IMR-90 (cell line): ENCODE measurements around the gene THADA. TPM values are rescaled to one million over a fixed set of nuclear protein-coding genes. Genes with fewer than 3 reads are reported as not detected.

Experiments used
- ATAC-seq: fragments of 200-7000 bp; cut with Tn5 transposase; 2 replicates; pipeline ENCODE4 v1.9.1; 2020; ENCODE audit warnings: low read depth, mild to moderate bottlenecking, moderate library complexity
- BruUV-seq: library from RNA; stranded (reverse); fragments of 400-500 nt; replicated peaks from 2 replicates; lab custom pipeline; 2021; lab: Mats Ljungman, UMichigan
- CTCF ChIA-PET: fragments of 300-600 bp; formaldehyde crosslinking; extraction: SDS; loops from one replicate; lab custom pipeline; 2021; ENCODE audit warnings: antibody characterized with exemption; lab: Yijun Ruan, JAX
- POLR2A ChIA-PET: fragments of 300-600 bp; sonication (Branson Sonifier 250); formaldehyde crosslinking; loops from one replicate; lab custom pipeline; 2022; ENCODE audit warnings: antibody characterized with exemption; ENCODE audit not compliant: unreplicated experiment; lab: Charles Lee
- DNase-seq: peaks from one replicate; pipeline ENCODE4 v3.0.0; 2013
- H2AFZ ChIP-seq: replicated peaks from 2 replicates; pipeline ENCODE3; 2013; ENCODE audit warnings: low read length, mild to moderate bottlenecking; ENCODE audit not compliant: poor library complexity
- H2AK5ac ChIP-seq: 2 replicates; pipeline ENCODE4 v1.6.1; 2013; ENCODE audit warnings: low read depth, low read length, inconsistent platforms
- H2AK9ac ChIP-seq: replicated peaks from 2 replicates; pipeline ENCODE3; 2013; ENCODE audit warnings: mild to moderate bottlenecking, low read depth, low read length, moderate library complexity; ENCODE audit not compliant: poor library complexity
- H2BK120ac ChIP-seq: 2 replicates; pipeline ENCODE4 v1.6.1; 2013; ENCODE audit warnings: low read depth, low read length, inconsistent platforms
- H2BK15ac ChIP-seq: 3 replicates; pipeline ENCODE4 v1.6.1; 2013; ENCODE audit warnings: low read depth, low read length, inconsistent platforms
- H2BK20ac ChIP-seq: 2 replicates; pipeline ENCODE4 v1.6.1; 2013; ENCODE audit warnings: low read depth, mild to moderate bottlenecking, inconsistent platforms, low read length, moderate library complexity
- H2BK5ac ChIP-seq: 2 replicates; pipeline ENCODE4 v1.6.1; 2013; ENCODE audit warnings: mild to moderate bottlenecking, low read depth, low read length, inconsistent platforms; ENCODE audit not compliant: poor library complexity, severe bottlenecking
- H3K14ac ChIP-seq: replicated peaks from 2 replicates; pipeline ENCODE4 v1.6.1; 2013; ENCODE audit warnings: low read depth, low read length, inconsistent platforms
- H3K18ac ChIP-seq: 2 replicates; pipeline ENCODE4 v1.6.1; 2013; ENCODE audit warnings: low read depth, low read length, control low read depth
- H3K23ac ChIP-seq: 2 replicates; pipeline ENCODE4 v1.6.1; 2013; ENCODE audit warnings: low read depth, low read length, inconsistent platforms
- H3K27ac ChIP-seq: 2 replicates; pipeline ENCODE4 v1.5.1; 2013; ENCODE audit warnings: mild to moderate bottlenecking, control low read depth, low read length; ENCODE audit not compliant: insufficient read depth
- H3K27me3 ChIP-seq: 2 replicates; pipeline ENCODE4 v1.6.1; 2013; ENCODE audit warnings: low read length; ENCODE audit not compliant: control insufficient read depth, insufficient read depth
- H3K36me3 ChIP-seq: 2 replicates; pipeline ENCODE4 v1.6.1; 2013; ENCODE audit warnings: low read length, mixed read lengths; ENCODE audit not compliant: control insufficient read depth, insufficient read depth
- H3K4ac ChIP-seq: 2 replicates; pipeline ENCODE4 v1.6.1; 2013; ENCODE audit warnings: low read depth, low read length, inconsistent platforms
- H3K4me1 ChIP-seq: 2 replicates; pipeline ENCODE4 v1.6.1; 2013; ENCODE audit warnings: low read length, mixed read lengths; ENCODE audit not compliant: control insufficient read depth, insufficient read depth
- H3K4me2 ChIP-seq: 2 replicates; pipeline ENCODE4 v1.6.1; 2013; ENCODE audit warnings: low read depth, mild to moderate bottlenecking, control low read depth, low read length, moderate library complexity
- H3K4me3 ChIP-seq: 2 replicates; pipeline ENCODE4 v1.5.1; 2013; ENCODE audit warnings: low read depth, mild to moderate bottlenecking, control low read depth, low read length, moderate library complexity; ENCODE audit not compliant: insufficient read depth
- H3K56ac ChIP-seq: 2 replicates; pipeline ENCODE4 v1.6.1; 2013; ENCODE audit warnings: low read length, inconsistent platforms; ENCODE audit not compliant: insufficient read depth; ENCODE audit errors: extremely low read depth
- H3K79me1 ChIP-seq, 2 experiments: 2 replicates each; pipeline ENCODE4 v1.6.1; 2013; ENCODE audit warnings: low read length in 2 of 2, inconsistent platforms in 1 of 2, low read depth in 1 of 2
- H3K9ac ChIP-seq: 2 replicates; pipeline ENCODE4 v1.6.1; 2013; ENCODE audit warnings: low read depth, low read length, control low read depth
- H3K9me1 ChIP-seq: 2 replicates; pipeline ENCODE4 v1.6.1; 2013; ENCODE audit warnings: low read length, inconsistent platforms; ENCODE audit not compliant: insufficient read depth
- H3K9me3 ChIP-seq: 2 replicates; pipeline ENCODE4 v1.6.1; 2013; ENCODE audit warnings: low read length; ENCODE audit not compliant: control insufficient read depth, insufficient read depth
- H4K20me1 ChIP-seq: 2 replicates; pipeline ENCODE4 v1.6.1; 2013; ENCODE audit warnings: low read length, inconsistent platforms; ENCODE audit not compliant: insufficient read depth
- H4K5ac ChIP-seq: 2 replicates; pipeline ENCODE4 v1.6.1; 2013; ENCODE audit warnings: mild to moderate bottlenecking, low read depth, low read length, control low read depth
- H4K8ac ChIP-seq, 2 experiments: 2 replicates each; pipeline ENCODE4 v1.6.1; 2013; ENCODE audit warnings: low read depth in 2 of 2, low read length in 2 of 2, control low read depth in 1 of 2, inconsistent platforms in 1 of 2
- H4K91ac ChIP-seq: 2 replicates; pipeline ENCODE4 v1.6.1; 2013; ENCODE audit warnings: low read depth, low read length, inconsistent platforms; ENCODE audit not compliant: insufficient read depth
- BHLHE40 ChIP-seq: fragments of 150-350 bp; IDR thresholded peaks from 2 replicates; pipeline ENCODE4 v1.6.1; 2016; ENCODE audit warnings: mild to moderate bottlenecking, low read depth, low read length
- CHD1 ChIP-seq: IDR thresholded peaks from 2 replicates; pipeline ENCODE4 v1.6.1; 2012; ENCODE audit warnings: low read depth, low read length, improper control_type of control experiment
- CTCF ChIP-seq: conservative IDR thresholded peaks from 2 replicates; pipeline ENCODE4 v1.5.1; 2012; ENCODE audit warnings: mild to moderate bottlenecking, low read depth, low read length, improper control_type of control experiment
- FOS ChIP-seq: fragments of 150-350 bp; IDR thresholded peaks from 2 replicates; pipeline ENCODE4 v1.6.1; 2016; ENCODE audit warnings: low read depth, low read length
- MAFK ChIP-seq: IDR thresholded peaks from 2 replicates; pipeline ENCODE4 v1.6.1; 2012; ENCODE audit warnings: low read depth, low read length, improper control_type of control experiment
- MAZ ChIP-seq: IDR thresholded peaks from 2 replicates; pipeline ENCODE4 v1.6.1; 2012; ENCODE audit warnings: low read depth, mild to moderate bottlenecking, low read length, improper control_type of control experiment, moderate library complexity, borderline replicate concordance
- MXI1 ChIP-seq: IDR thresholded peaks from 2 replicates; pipeline ENCODE4 v1.6.1; 2012; ENCODE audit warnings: low read depth, mild to moderate bottlenecking, low read length, moderate library complexity, borderline replicate concordance
- NFE2L2 ChIP-seq: fragments of 150-350 bp; IDR thresholded peaks from 2 replicates; pipeline ENCODE4 v1.6.1; 2016; ENCODE audit warnings: low read depth, mild to moderate bottlenecking, low read length
- POLR2A ChIP-seq: IDR thresholded peaks from 2 replicates; pipeline ENCODE4 v1.6.1; 2012; ENCODE audit warnings: mild to moderate bottlenecking, low read depth, low read length
- RAD21 ChIP-seq: IDR thresholded peaks from 2 replicates; pipeline ENCODE4 v1.6.1; 2012; ENCODE audit warnings: low read length, improper control_type of control experiment
- RFX5 ChIP-seq: IDR thresholded peaks from 2 replicates; pipeline ENCODE4 v1.8.0; 2012; ENCODE audit warnings: low read depth, mild to moderate bottlenecking, low read length, moderate library complexity
- SMC3 ChIP-seq: fragments of 150-350 bp; IDR thresholded peaks from 2 replicates; pipeline ENCODE4 v1.6.1; 2016; ENCODE audit warnings: low read depth, mild to moderate bottlenecking, antibody characterized with exemption, low read length, moderate library complexity
- USF2 ChIP-seq: fragments of 150-350 bp; IDR thresholded peaks from 2 replicates; pipeline ENCODE4 v1.6.1; 2017; ENCODE audit warnings: mild to moderate bottlenecking, antibody characterized with exemption, low read length, low read depth
- WGBS, 2 experiments: methylation state at CpG; one replicate each; pipeline versions ENCODE4 v1.1.5 to v1.1.7; 2013; ENCODE audit warnings: missing lambda C conversion rate in 2 of 2; ENCODE audit not compliant: insufficient read length in 1 of 2; ENCODE audit errors: extremely low coverage in 2 of 2; 5-methylcytosine and 5-hydroxymethylcytosine counted together
- dilution Hi-C: fragments of 300-500 bp; cut with HindIII; formaldehyde crosslinking; loops from one replicate; pipeline ENCODE4 v1.14.3; 2018; ENCODE audit warnings: low sequenced_read_pairs; ENCODE audit not compliant: unreplicated experiment
- in situ Hi-C: fragments of 300-500 bp; cut with MboI; formaldehyde crosslinking; loops from 3 replicates; pipeline ENCODE4 v1.14.3; 2019; ENCODE audit warnings: low sequenced_read_pairs, inconsistent platforms, mixed read lengths
- intact Hi-C: fragments of 100-400 bp; cut with micrococcal nuclease; formaldehyde crosslinking; loops from 2 replicates; pipeline ENCODE4 v1.10.0; 2022
- polyA plus RNA-seq, 3 experiments: library from polyadenylated mRNA; depleted of rRNA; stranded (reverse); fragments of >200 nt; gene quantifications; 2 replicates each; pipeline ENCODE4 v1.2.3, GENCODE V29; 2012; ENCODE audit warnings: low replicate concordance in 1 of 3
- total RNA-seq: library from RNA; depleted of rRNA; stranded (reverse); fragments of >200 nt; gene quantifications from 2 replicates; pipeline ENCODE4 v1.2.3, GENCODE V29; 2012

Gene THADA
- total and polyA plus RNA-seq, 2 of the 4 experiments (the other 2 are of a cell fraction): 10.5 to 21.3 TPM

- no peak overlapping the region for H2BK20ac ChIP-seq
- no TSS peak for BruUV-seq
- H3K27me3 ChIP-seq: no peaks in the 10 kb centered on the region
- H4K5ac ChIP-seq: no peak overlapping the region
- H4K91ac ChIP-seq: no peak overlapping the region
- H2AFZ ChIP-seq: no peak overlapping the region
- H3K23ac ChIP-seq: no peak overlapping the region
- CTCF ChIA-PET: no interaction called here
- no peak overlapping the region for H2AK9ac ChIP-seq
- H3K9ac ChIP-seq: no peak overlapping the region
- H3K4me3 ChIP-seq: no peak overlapping the region
- H3K79me1 ChIP-seq: no peaks in the 10 kb centered on the region
- no peak overlapping the region for H3K4ac ChIP-seq
- peaks cover 9% of the 10 kb centered on the region; the same call in 1 of the 2 replicates for H3K4me1 ChIP-seq
- intact Hi-C loops: no loop called here
- no peak overlapping the region for H4K8ac ChIP-seq
- no peaks in the 10 kb centered on the region for H3K9me1 ChIP-seq
- dilution Hi-C loops: no loop called here
- no peak overlapping the region for H3K27ac ChIP-seq
- in situ Hi-C loops: no loop called here
- no peak overlapping the region for H3K4me2 ChIP-seq
- H2AK5ac ChIP-seq: no peak overlapping the region
- H2BK120ac ChIP-seq: no peak overlapping the region
- H3K14ac ChIP-seq: no peak overlapping the region
- H3K9me3 ChIP-seq: peaks cover 4% of the 10 kb centered on the region; the same call in 1 of the 2 replicates
- WGBS, 2 experiments: 100% methylated on average over 3 of the region's 8 CpGs; no CpG with 5 or more reads in 1 of the 2 experiments
- H2BK15ac ChIP-seq: no peak overlapping the region
- H3K56ac ChIP-seq: no peak overlapping the region
- POLR2A ChIA-PET: no interaction called here
- H3K36me3 ChIP-seq: peaks cover 3% of the 10 kb centered on the region
- no peak for DNase-seq
- H4K20me1 ChIP-seq: no peaks in the 10 kb centered on the region
- H2BK5ac ChIP-seq: no peak overlapping the region
- no peak for ATAC-seq
- no peak overlapping the region for H3K18ac ChIP-seq
- TF ChIP-seq MXI1 (no peak), CTCF (no peak), BHLHE40 (no peak), MAFK (no peak), POLR2A (no peak), NFE2L2 (no peak), RFX5 (no peak), CHD1 (no peak), USF2 (no peak), MAZ (no peak), FOS (no peak), RAD21 (no peak), SMC3 (no peak)
Observed at GRCh38 chr2:43279317-43279840, 316.5 kb downstream of the THADA start.
